Effector memory CD8-positive, alpha-beta T cell (primary cell): ENCODE results near the gene UHRF2.
"Not testable (repeated sequence)": the region's sequence is repeated elsewhere in the genome, so short reads cannot be mapped to it uniquely, and the experiment has no call there.

Source experiments
- ATAC-seq: fragments of 150-1000 bp; cut with Tn5 transposase; replicated peaks from 2 replicates; pipeline ENCODE4 v1.10.0; 2021; ENCODE audit warnings: mild to moderate bottlenecking, moderate library complexity
- DNase-seq, 3 experiments: peaks; one replicate each; pipeline ENCODE4 v3.0.0; 2021
- H3K27ac Mint-ChIP-seq, 2 donors: one replicate each; pipeline ENCODE4 v1.8.0; 2022; ENCODE audit warnings: mild to moderate bottlenecking in 2 of 2, mixed read lengths in 2 of 2, moderate library complexity in 2 of 2
- H3K27me3 Mint-ChIP-seq, 2 donors: one replicate each; pipeline ENCODE4 v1.8.0; 2022; ENCODE audit warnings: mixed read lengths in 2 of 2
- H3K36me3 Mint-ChIP-seq: one replicate; pipeline ENCODE4 v1.8.0; 2022; ENCODE audit warnings: mild to moderate bottlenecking, moderate library complexity, mixed read lengths; ENCODE audit not compliant: insufficient read depth
- H3K4me1 Mint-ChIP-seq, 2 donors: one replicate each; pipeline ENCODE4 v1.8.0; 2022; ENCODE audit warnings: low read depth in 2 of 2, mixed read lengths in 2 of 2
- H3K4me3 Mint-ChIP-seq, 2 donors: one replicate each; pipeline ENCODE4 v1.8.0; 2022; ENCODE audit warnings: mild to moderate bottlenecking in 2 of 2, mixed read lengths in 2 of 2, moderate library complexity in 2 of 2
- H3K9me3 Mint-ChIP-seq, 2 donors: one replicate each; pipeline ENCODE4 v1.8.0; 2022; ENCODE audit warnings: mixed read lengths in 2 of 2

UHRF2 gene

DNA sequence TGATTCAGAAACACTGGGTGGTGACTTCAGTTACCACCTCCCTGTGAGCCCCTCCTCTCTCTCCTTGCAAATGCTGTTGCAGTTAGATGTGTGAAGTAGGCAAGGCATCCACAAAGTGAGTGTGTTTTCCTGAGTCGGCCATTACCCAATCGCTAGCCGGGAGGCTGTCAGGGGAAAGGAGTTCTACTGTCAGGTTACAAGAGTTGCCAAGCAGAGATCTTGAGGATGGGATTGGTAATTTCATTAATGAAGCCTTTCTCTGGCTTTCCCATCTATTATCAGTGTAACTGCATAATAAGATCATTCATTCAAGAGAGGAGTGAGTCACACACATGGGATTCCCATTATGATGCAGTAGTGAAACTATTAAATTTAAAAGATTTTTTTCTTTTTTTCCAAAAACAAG lies 125.7 kb downstream of the UHRF2 start:
- H3K9me3 Mint-ChIP-seq, result no peaks in the 10 kb centered on the region
- H3K4me1 Mint-ChIP-seq, result no peaks in the 10 kb centered on the region
- DNase-seq (no peak), ATAC-seq (no peak)
- H3K36me3 Mint-ChIP-seq, result peaks cover 3% of the 10 kb centered on the region
- H3K4me3 Mint-ChIP-seq, result no peak overlapping the region
- peaks cover 12 to 41% of the 10 kb centered on the region in 2 donors for H3K27me3 Mint-ChIP-seq
- no peak overlapping the region for H3K27ac Mint-ChIP-seq

DNA sequence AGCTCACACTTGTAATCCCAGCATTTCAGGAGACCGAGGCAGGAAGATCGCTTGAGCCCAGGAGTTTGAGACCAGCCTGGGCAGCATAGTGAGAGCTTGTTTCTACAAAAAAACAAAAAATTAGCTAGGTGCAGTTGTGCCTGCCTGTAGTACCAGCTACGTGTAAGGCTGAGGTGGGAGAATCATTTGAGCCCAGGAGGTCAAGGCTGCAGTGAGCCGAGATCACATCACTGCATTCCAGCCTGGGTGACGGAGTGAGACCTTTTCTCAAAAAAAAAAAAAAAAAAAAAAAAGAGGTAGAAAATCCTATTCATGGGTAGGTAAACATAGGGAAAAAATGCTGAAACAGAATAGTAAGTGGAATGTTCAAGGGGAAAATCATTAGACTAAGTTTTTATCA lies 129.6 kb downstream of the UHRF2 start:
- H3K36me3 Mint-ChIP-seq, H3K27ac Mint-ChIP-seq, ATAC-seq, DNase-seq, H3K9me3 Mint-ChIP-seq, H3K4me3 Mint-ChIP-seq, H3K4me1 Mint-ChIP-seq: not testable (repeated sequence)
- H3K27me3 Mint-ChIP-seq, result peaks cover 4 to 32% of the 10 kb centered on the region in 2 donors

- H3K4me3 Mint-ChIP-seq, result no peak overlapping the region
- no peak overlapping the region for H3K27ac Mint-ChIP-seq
- no peaks in the 10 kb centered on the region for H3K9me3 Mint-ChIP-seq
Observed at GRCh38 chr9:6543204-6543603, 130.2 kb downstream of the UHRF2 start.

DNA sequence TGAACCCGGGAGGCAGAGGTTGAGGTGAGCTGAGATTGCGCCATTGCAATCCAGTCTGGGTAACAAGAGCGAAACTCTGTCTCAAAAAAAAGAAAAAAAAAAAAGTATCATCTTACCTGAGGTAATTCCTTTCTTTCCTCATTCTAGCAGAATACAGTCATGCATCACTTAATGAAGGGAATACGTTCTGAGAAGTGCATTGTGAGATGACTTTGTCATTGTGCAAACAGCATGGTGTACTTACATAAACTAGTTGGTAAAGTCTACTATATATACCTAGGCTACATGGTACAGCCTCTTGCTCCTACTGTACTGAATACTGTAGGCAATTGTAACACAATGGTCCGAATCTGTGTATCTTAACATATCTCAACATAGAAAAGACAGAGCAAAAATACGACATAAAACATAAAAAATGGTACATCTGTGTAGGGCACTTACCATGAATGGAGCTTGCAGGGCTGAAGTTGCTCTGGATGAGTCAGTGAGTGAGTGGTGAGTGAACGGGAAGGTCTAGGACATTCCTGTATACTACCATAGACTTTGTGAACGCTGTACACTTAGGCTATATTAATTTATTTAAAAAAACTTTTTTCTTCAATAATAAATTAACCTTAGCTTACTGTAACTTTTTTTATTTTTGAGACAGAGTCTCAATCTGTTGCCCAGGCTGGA lies 132.2 kb downstream of the UHRF2 start:
- Mint-ChIP-seq H3K4me3 (no peak overlapping the region), H3K9me3 (no peaks in the 10 kb centered on the region), H3K27me3 (peaks cover 5 to 29% of the 10 kb centered on the region in 2 donors), H3K27ac (no peak overlapping the region), H3K36me3 (peaks cover 3% of the 10 kb centered on the region), H3K4me1 (no peaks in the 10 kb centered on the region)
- ATAC-seq, result no peak
- no peak for DNase-seq

More at GRCh38 chr9:6543204-6543603, 130.2 kb downstream of the UHRF2 start:
- Mint-ChIP-seq H3K36me3 (peaks cover 3% of the 10 kb centered on the region), H3K4me1 (no peaks in the 10 kb centered on the region), H3K27me3 (peaks cover 4 to 26% of the 10 kb centered on the region in 2 donors)
- ATAC-seq (no peak), DNase-seq (no peak)

DNA sequence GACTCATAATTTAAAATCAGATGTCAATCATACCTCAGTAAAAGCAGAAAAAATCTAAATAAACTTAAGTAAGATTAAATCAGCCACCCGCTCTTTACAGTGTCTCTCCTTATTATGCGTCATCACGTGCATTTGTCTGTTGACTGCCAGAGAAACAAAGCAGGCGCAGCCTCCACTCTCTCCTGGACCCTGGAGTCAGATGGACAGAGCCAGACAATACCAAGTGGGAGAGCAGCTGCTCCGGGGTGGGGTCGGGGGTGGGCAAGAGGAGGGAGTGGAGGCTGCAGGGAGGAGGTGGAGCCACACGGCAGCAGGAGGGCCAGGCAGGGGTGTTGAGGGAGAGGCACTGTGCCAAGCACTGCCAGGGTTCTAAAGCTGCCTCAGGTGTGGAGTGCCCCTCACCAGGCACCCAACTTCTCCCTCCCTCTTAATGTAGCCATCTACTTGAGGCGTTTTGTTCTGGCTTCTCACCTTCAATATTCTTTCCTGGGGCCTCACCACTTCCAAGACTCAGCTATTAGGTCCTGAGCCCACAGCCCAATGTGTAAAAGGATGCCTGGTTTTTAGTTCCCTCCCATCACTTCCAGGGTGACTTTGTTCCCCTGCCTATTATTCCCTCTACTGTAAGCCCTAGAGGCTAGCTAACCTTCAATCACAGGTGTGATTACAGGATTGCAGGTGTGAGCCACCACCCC lies 136.3 kb downstream of the UHRF2 start:
- DNase-seq (no peak), ATAC-seq (no peak)
- Mint-ChIP-seq H3K27me3 (peaks cover 5 to 9% of the 10 kb centered on the region in 2 donors), H3K27ac (no peak overlapping the region), H3K36me3 (no peaks in the 10 kb centered on the region), H3K9me3 (no peaks in the 10 kb centered on the region), H3K4me3 (no peak overlapping the region), H3K4me1 (no peaks in the 10 kb centered on the region)

- Mint-ChIP-seq H3K27me3 (peaks cover 9 to 24% of the 10 kb centered on the region in 2 donors), H3K9me3 (no peaks in the 10 kb centered on the region), H3K36me3 (no peaks in the 10 kb centered on the region), H3K27ac (no peak overlapping the region), H3K4me3 (no peak overlapping the region), H3K4me1 (no peaks in the 10 kb centered on the region)
- no peak for ATAC-seq
- no peak for DNase-seq
Observed at GRCh38 chr9:6551136-6551535, 138.1 kb downstream of the UHRF2 start.

GRCh38 chr9:6552033-6552432 lies 139.0 kb downstream of the UHRF2 start:
- DNase-seq, result no peak
- no peak for ATAC-seq
- no peaks in the 10 kb centered on the region for H3K4me1 Mint-ChIP-seq
- no peak overlapping the region for H3K4me3 Mint-ChIP-seq
- H3K9me3 Mint-ChIP-seq, result no peaks in the 10 kb centered on the region
- no peak overlapping the region for H3K27ac Mint-ChIP-seq
- H3K27me3 Mint-ChIP-seq, result peaks cover 17 to 25% of the 10 kb centered on the region in 2 donors
- no peaks in the 10 kb centered on the region for H3K36me3 Mint-ChIP-seq

- DNase-seq, result no peak
- H3K27me3 Mint-ChIP-seq, result peaks cover 18 to 25% of the 10 kb centered on the region in 2 donors
- no peaks in the 10 kb centered on the region for H3K9me3 Mint-ChIP-seq
- H3K4me3 Mint-ChIP-seq, result no peak overlapping the region
- H3K4me1 Mint-ChIP-seq, result no peaks in the 10 kb centered on the region
- no peaks in the 10 kb centered on the region for H3K36me3 Mint-ChIP-seq
- no peak for ATAC-seq
- no peak overlapping the region for H3K27ac Mint-ChIP-seq
Observed at GRCh38 chr9:6552498-6553121, 139.6 kb downstream of the UHRF2 start.

GRCh38 chr9:6553866-6554265 lies 140.9 kb downstream of the UHRF2 start:
- no peak for ATAC-seq
- no peak for DNase-seq
- Mint-ChIP-seq H3K27me3 (peaks cover 18 to 25% of the 10 kb centered on the region in 2 donors), H3K4me3 (no peak overlapping the region), H3K27ac (no peak overlapping the region), H3K36me3 (no peaks in the 10 kb centered on the region), H3K9me3 (no peaks in the 10 kb centered on the region), H3K4me1 (no peaks in the 10 kb centered on the region)
